ENCODE measurements around the gene PDE2A.

The PDE2A gene

GRCh38 chr11:72682858-72683243 lies 8.6 kb upstream of the PDE2A start:
- DNase-seq (ENCODE audit: low spot score), result no peak

DNA sequence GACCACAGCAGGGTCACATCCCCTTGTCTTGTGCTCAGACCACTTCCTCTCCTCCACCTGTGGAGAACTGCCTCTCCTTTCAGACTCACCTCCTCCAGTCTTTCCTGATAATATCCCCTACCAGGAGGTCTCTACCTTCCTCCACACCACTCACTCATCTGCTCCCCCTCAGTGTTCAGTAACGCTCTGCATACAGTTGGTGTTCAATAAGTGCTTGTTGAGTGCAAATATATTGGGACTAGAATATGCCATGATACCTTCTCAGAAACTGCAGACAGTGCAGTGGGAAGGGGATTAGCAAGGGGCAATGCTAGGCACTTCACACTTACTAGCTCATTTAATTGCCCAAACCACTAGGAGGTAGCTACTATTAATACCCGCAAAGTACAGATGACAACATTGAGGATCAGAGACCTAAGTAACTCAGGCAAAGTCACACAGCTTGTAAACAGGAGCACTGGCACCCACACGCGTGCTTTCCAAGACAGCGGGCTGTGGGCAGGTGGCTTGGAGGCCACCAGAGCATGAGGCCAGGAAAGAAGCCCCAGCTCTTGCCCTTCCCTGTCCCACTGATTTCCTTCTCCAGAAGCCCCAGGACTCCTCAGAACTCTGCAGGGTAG lies 8.1 kb upstream of the PDE2A start:
- DNase-seq (ENCODE audit: low spot score), result no peak

- no peak for DNase-seq (ENCODE audit: low spot score)
Observed at GRCh38 chr11:72681226-72682153, 7.3 kb upstream of the PDE2A start.

DNA sequence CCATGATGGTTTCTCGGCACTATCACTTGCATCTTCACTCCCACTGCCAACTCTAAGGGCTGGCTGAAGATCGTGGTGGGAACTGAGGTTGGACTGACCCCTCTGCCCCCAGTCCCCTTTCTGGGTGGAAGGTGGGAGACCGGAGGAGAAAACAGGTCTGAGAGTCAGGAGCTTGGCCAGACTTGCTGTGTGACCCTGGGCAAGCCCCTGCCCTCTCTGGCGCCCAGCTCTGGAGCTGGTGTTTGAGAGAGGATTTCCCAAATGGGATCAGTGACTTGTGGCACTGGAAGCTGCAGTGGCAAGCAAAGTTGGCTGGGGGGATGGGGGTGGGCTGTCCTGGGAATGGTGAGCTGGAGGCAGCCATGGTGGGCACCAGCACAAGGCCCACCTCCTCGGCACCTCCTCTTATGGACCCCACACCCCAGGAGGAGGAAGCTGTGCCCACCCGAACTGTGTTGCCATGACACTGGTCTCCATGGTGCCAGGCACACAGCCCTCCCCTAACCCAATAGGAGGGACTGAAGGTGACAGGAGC lies 6.5 kb upstream of the PDE2A start:
- DNase-seq (ENCODE audit: low spot score), result no peak

GRCh38 chr11:72679869-72680268 lies 5.6 kb upstream of the PDE2A start:
- DNase-seq (ENCODE audit: low spot score), result no peak

GRCh38 chr11:72678524-72678923 lies 4.3 kb upstream of the PDE2A start:
- no peak for DNase-seq (ENCODE audit: low spot score)

DNA sequence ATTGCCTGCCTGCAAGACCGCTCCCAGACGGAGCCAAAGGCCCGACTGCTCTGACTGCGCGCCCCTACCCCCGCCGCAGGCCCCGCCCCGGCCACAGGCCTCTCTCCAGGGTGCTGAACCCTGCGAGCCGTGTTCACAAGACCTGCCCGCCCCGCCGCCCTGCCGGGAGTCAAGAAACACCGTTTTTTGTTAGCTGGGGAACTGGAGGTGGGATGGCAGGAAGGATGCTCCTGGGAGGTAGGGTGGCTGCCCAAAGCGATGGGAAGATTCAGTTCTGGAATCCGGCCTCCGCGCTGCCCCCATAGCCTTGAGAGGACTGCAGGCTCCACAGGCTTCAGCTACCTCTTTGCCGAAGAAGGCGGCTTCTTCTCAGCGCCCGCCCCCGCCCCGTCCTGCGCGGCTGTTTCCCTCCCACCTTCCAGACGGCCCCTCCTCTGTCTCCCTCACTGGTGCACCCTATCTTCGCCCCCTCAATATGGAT lies 2.7 kb upstream of the PDE2A start:
- DNase-seq (ENCODE audit: low spot score), result peak; percentile 79

- no peak for DNase-seq (ENCODE audit: low spot score)
Observed at GRCh38 chr11:72675221-72675620, 999 bp upstream of the PDE2A start.

GRCh38 chr11:72673284-72673942 lies 809 bp downstream of the PDE2A start:
- no peak for DNase-seq (ENCODE audit: low spot score)

DNA sequence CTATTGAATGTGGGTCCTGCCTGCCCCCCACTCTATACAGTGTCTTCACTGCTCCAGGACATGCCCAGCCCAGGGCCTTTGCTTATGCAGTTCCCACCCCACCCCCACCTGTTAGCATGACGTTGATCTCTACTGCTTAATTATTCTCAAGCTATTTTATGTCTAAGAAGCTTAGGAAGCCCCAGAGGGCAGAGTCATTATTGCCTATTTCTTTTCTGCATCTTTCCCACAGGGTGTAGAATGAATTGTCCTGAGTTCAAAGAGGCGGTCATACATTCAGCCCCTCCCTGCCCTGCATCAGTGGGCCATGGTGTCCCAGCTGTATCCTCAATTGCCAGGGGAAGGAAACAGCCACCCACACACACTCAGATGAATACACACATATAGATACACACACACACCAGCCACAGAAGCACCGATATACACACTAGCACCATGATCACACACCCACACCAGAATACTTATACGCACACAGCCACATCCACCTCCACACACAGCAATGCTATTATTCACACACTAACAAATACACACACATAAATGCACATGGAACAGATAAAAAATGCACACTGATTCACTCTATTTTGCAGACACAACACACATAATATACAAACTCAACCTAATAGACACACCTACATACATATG lies 1.5 kb downstream of the PDE2A start:
- no peak for DNase-seq (ENCODE audit: low spot score)

DNA sequence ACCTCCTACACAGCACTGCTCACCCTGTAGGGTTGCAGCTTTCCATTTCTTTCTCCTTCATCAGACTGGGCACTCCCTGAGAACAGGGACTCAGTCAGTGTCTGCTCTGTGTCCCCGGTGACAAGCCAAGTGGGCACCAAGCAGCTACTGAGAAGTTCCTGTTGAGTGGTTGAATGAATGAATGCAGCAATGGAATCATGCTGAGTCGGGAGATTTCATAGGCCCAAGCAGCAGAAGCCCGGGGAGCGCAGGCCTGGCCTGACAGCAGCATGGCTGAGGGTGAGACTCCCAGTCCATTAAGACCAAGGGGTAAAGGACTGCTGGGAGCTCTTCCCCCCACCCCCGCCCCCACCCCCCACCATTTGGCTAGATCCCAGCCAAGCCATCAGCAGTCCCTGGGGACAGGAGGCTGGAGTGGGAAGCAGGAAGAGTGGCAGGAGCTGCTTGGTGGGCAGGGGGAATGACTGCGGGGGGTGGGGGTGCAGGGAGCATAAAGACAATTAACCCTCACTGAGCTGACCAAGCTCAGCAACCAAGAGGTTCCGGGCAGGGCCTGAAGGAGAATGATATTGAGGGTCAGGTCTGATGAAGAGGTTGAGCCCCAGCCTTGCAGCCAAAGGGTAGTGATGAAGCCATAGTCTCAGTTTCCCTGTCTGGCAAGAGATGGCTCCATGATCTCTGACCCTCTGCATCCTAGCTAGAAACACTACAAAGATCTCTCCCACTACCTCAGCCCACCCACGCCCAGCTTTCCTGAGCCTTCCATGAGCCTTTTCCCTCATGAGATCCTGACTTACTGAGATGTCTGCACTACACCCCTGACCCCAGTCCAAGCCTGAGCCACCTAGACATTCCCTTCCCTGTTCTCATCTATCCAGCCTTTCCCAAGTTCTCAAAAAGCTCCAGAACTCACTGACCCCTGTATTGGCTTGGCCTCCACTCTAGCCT lies 2.8 kb downstream of the PDE2A start:
- DNase-seq (ENCODE audit: low spot score), result no peak

DNA sequence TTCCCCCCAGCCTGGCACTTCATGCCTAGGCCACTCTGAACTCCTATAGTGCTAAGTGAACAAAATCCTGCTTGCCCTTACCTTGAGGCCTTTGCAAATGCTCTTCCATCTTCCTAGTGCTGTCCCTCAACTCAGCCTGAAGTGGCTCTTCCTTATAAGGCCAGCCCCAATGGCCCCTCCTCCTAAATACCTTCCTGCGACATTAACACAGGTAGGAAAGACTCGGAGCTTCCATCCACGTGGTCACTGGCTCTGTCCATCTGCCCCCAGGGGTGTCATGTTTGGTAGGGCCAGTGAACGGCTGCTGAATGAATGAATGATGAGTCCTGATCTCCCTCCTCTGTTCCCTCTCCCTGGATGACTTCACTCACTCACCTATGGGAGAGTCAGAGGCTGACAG lies 4.2 kb downstream of the PDE2A start:
- no peak for DNase-seq (ENCODE audit: low spot score)

GRCh38 chr11:72669527-72669926 lies 4.7 kb downstream of the PDE2A start:
- DNase-seq (ENCODE audit: low spot score), result no peak

GRCh38 chr11:72668629-72669347 lies 5.4 kb downstream of the PDE2A start:
- DNase-seq (ENCODE audit: low spot score), result no peak

GRCh38 chr11:72665911-72666472 lies 8.2 kb downstream of the PDE2A start:
- no peak for DNase-seq (ENCODE audit: low spot score)

GRCh38 chr11:72662036-72662435 lies 12.2 kb downstream of the PDE2A start:
- DNase-seq (ENCODE audit: low spot score), result no peak

DNA sequence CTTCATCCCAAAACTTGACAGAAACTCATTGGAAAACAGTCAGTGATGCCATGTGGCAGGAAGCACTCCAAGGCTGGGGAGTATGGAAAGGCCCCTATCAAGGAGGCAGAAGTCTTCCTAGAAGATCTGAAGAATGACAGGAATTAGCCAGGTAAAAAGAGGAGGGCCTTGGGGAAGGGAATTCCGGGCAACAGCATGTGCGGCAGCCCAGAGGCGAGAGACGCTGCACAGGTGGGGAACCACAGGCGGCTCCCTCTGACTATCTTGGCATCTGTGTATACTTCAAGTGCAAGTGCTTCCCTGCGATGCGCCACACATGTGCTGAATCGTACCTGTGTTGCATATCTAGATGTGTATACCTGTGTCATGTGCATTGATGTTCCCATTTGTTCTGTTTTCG lies 12.7 kb downstream of the PDE2A start:
- no peak for DNase-seq (ENCODE audit: low spot score)

GRCh38 chr11:72658989-72659640 lies 15.1 kb downstream of the PDE2A start:
- DNase-seq (ENCODE audit: low spot score), result no peak

GRCh38 chr11:72657411-72658100 lies 16.7 kb downstream of the PDE2A start:
- DNase-seq (ENCODE audit: low spot score), result no peak
